HG02763 (cell line): ENCODE measurements around the gene SH3BP4.
"Not testable (repeated sequence)": the region's sequence is repeated elsewhere in the genome, so short reads cannot be mapped to it uniquely, and the experiment has no call there.

Source experiments
- ATAC-seq: cut with Tn5 transposase; IDR thresholded peaks from one replicate; pipeline ENCODE4 v1.9.1; 2021; ENCODE audit warnings: mild to moderate bottlenecking, moderate library complexity; ENCODE audit not compliant: unreplicated experiment

SH3BP4 gene

DNA sequence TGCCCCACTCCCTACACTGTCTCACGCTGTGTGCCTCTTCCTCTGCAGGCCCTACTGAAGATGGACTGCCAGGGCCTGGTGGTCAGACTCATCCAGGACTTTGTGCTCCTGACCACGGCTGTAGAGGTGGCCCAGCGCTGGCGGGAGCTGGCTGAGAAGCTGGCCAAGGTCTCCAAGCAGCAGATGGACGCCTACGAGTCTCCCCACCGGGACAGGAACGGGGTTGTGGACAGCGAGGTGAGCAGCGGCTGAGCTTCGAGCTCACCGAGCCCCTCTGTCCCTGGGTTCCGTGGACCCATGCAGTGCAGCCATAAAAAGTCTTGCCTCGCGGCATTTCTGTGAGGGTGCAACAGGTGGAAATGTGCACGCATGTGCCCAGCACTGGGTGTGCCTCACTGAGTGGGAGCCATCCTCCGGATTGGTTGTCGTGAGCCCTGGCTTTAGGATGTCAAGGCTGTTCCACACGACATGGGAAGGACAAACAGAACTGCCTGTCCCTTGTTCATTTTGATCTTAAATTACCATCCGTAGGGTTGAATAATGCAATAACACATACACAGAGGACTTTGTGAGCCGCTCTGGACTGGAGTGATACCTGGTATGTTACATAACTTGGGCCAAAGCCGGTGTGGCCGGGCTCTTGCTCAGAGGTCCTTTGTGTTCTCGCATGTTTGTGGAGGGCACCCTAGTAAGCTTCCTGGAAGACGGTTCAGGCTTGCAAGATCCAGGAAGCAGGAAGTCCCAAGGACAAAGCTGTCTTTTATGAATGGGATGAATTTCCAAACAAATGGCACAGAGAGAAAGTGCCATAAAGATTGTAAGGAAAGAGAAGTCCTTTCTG lies 100.9 kb downstream of the SH3BP4 start:
- no peak for ATAC-seq

DNA sequence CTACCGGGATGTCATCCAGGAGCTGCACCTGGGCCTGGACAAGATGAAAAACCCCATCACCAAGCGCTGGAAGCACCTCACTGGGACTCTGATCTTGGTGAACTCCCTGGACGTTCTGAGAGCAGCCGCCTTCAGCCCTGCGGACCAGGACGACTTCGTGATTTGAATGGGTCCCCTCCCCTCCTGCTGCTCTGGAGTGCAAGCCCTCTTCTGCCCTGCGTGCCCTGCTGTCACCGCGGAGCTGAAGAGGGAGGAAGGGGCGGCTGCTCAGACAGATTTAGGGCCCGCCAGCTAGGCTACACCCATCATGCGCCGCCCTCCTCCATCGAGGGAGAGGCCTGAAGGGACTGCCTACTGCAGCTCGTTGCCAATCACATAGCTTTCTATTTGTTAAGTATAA lies 101.8 kb downstream of the SH3BP4 start:
- no peak for ATAC-seq

DNA sequence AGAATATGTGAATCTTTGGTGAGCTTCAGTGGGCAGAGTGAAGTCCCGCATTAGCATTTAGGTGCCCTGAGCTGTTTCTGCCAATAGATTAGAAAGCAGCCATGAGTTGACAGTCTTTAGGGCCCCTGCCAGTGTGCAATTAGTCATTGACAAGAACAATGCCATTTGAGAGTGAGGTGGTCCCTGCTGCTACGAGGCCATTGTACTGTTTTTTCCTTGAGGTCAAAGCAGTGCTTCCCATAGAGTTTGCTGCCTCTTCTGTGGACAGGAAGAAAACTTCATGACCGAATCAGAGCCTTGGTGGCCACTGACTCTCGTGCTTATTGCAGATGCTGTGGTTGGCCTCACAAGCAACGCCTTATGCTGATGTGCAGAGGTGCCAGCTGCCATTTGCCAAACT lies 102.7 kb downstream of the SH3BP4 start:
- ATAC-seq = no peak

DNA sequence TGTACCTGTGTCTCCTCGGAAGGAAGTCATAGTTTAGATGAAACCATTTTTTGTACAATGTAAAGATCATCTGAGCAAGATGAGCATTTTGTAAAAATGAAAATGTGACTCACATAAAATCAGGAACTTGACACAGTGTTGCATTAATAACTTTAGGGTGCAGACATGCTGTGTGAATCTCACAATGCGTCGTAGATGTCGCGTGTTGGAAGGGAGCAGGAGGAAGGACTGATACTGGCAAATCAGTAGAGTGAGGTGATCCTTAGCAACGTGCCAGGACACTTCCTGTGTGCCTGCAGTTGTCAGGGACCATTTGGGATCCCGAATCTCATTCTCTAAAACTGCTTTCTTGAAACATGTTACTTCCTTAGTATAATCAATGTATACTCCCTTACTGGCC lies 103.1 kb downstream of the SH3BP4 start:
- ATAC-seq = no peak

DNA sequence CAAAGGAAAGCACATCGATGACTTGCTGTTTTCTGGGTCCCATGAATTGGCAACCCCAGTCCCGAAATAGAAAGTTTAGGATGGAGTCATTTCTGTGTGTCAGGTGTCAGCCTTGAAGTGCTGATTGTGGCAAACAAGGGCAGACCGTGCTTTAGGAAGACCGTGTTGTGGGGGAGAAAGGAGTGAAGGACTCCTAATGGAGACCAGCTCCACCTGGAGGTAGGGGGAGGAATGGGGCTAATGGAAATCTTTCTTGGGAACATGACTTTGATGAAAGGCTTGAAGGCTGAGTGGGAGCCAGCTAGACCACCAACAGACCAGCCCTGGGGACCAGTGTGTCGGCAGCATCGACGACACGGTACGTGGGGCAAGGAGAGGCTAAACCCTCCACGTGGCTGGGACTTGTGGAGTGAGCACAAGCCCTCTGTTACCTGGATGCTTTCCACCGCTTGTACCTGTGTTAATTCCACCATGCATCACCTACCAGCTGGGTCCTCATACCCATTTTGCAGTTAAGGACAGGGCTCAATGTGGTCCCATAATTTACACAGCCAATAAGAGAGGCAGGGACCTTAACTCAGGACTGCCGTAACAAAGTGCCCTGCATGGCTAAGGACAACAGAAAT lies 104.2 kb downstream of the SH3BP4 start:
- ATAC-seq = no peak

DNA sequence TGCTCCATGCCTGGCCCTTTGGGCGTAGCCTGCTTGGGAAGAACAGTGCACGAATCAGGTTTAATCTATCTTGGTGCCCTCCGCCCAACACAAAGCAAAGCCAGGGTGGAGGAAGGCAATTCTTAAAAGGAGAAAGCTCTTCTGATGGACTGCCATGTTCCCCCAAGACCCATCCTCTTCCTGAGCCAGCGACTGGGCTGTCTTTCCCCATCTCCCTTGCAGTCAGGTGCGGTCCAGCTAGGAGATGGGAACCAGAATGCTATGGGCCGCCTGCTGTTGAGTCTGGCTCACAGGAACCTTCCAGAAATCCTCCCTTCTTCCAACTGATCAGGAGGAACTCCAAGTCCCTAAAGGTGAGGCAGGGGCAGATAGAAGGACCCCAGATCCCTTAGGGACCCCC lies 105.0 kb downstream of the SH3BP4 start:
- no peak for ATAC-seq

DNA sequence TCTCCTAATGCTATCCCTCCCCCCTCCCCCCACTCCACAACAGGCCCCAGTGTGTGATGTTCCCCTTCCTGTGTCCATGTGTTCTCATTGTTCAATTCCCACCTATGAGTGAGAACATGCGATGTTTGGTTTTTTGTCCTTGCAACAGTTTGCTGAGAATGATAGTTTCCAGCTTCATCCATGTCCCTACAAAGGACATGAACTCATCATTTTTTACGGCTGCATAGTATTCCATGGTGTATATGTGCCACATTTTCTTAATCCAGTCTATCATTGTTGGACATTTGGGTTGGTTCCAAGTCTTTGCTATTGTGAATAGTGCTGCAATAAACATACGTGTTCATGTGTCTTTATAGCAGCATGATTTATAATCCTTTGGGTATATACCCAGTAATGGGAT lies 105.8 kb downstream of the SH3BP4 start:
- not testable (repeated sequence) for ATAC-seq

DNA sequence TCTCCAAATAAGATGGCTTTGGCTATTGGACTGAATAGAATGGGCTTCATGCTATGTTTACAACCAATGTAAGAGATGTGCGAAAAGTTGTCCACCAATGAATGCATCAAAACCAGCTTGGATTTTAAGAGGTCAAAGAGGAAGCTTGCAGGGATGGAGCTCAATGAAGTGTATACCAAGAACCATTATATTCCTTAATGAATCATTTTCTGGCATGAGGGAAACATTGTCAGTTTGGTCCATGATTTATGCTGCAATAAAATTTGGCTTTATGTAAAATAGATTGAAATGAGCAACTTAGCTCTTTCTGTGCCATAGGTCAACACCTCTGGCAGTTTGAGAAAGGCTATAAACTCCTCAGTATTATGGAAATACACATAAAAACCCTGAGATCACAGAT lies 107.3 kb downstream of the SH3BP4 start:
- no peak for ATAC-seq

DNA sequence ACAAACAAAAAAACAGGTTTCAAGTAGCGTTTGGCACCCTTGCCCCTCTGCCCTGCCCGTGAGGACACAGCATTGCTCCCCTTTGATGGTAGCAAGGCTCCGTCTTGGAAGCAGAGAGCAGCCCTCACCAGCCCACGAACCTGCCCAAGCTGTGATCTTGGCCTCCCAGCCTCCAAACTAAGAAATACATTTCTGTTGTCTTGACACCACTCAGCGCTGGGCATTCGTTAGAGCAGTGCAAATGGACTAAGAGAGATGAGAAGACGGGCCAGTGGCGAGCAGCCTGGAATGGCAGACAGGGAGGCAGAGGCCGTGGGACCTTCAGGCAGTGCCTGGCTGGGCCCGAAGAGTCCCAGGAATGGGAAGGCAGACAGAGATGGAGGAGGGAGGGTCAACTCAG lies 109.8 kb downstream of the SH3BP4 start:
- no peak for ATAC-seq

DNA sequence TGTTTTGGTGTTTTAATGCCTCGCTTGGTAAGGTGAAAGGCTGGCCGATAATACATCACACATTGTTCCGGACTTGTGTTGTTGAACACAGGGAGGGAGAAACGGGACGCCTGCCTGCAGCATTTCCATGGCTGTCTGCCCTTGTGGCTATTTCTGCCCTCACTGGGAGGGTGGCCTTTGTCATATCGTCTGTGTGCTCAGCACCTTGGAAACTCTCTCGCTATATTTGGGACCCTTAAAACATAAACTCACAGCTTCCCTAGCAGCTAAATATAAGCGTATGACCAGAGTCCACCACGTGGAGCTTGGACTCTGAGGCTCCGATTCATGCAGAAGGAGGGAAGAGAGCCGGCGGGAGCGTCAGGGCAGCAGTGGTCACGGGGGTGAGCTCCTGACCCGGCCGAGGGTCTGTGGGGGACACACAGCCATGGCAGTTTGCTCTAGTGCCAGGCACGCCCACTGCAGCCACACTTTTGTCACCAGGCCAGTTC lies 111.7 kb downstream of the SH3BP4 start:
- no peak for ATAC-seq

DNA sequence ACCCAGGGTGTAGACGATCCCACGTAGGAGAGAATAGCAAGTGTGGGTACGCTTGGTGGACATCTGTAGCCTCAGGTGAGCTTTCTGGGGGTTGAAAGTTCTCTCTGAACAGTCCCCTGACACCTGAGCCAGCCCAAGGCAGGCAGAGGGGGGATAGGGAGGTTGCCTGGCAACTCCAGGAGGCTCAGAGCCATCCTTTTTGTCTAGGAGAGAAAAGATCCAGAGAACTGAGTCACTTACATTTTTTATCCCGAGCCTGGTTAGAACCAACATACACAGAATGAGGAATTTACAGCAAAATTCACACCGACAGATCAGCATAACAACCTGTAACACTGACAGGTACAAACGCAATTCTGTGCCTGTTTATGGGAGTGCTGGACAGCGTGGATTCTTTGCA lies 113.2 kb downstream of the SH3BP4 start:
- ATAC-seq = no peak

DNA sequence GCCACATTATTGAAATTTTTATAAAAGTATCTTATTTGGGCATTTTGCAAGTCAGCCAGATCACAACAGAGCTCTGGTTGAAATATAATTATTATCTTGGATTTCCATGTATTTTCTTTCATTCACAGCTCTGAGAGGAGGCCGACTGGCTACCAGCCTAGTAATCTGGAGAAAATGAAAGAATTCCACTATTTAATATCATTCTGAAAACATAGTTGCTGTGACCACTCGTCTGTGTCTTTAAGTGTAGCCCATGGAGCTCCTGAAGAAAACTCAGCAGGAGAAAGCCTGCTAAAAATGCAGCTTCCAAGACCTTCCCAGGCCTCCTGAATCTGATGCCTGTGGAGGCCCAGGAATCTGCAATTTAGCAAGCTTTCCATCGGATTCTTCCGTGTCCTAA lies 114.7 kb downstream of the SH3BP4 start:
- no peak for ATAC-seq

DNA sequence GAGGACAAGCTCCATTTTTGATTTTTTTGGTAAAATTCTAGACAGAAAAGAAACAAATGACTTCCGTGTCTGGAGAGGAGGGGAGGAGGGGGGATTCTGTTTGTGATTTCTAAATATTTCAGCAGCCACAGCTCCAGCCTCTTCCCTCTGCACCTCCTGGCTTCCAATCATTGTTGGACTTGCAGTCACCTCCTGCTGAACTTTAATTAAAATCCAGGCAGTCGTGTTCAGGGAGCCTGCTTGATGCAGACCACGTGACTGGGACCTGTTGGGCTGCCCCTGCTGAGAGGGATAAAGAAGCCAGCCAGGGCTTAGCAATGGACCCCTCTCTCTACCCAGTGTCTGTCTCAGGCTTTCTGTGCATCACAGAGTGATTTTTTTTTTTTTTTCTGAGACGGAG lies 115.1 kb downstream of the SH3BP4 start:
- no peak for ATAC-seq

DNA sequence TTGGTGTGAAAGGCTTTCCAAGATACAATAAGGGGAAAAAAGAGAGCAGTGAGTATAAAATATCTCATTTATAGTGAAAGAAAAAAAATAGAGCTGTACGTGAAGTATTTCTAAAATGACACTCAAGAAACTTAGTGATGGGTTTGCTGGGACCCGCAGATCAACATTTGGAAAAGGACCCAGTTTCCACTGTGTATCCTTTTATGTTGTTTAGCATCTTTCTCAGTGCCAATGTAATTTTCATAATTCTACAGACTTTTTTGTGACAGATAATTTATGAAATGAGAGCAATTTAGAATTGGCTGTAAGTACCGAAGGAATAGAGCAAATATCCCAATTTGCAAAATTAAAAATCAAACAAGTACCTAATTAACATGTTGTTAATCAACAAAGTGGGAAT lies 116.9 kb downstream of the SH3BP4 start:
- ATAC-seq = no peak

DNA sequence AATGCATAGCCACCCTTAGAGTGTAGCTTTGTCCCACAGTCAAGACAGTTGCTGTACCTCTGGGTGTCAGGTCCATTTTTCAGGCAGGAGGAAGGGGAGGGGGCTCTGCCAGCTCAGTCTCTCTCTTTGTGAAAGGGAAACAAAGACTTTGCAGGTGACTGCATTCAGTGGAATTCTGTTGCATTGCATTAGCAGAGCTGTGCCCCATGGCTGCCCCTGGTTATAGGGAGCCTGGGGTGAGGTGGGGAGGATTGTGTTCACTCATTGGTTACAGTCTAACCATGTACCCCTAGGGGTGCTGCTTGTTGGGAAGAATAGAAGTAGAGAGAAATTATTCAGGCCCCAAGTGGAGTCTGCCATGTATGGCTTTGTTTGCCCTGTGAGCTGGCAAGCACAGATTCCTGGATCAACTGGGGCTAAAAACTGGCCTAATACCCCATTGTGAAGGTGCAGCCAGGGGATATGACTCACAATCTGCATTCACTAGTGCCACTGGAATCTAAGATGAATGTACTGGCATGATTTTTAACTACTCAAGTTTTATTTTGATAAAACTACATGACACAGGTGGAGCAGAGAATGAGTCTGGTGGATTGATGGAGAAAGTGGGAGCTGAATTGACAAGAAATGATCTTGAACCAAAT lies 118.4 kb downstream of the SH3BP4 start:
- ATAC-seq = no peak

DNA sequence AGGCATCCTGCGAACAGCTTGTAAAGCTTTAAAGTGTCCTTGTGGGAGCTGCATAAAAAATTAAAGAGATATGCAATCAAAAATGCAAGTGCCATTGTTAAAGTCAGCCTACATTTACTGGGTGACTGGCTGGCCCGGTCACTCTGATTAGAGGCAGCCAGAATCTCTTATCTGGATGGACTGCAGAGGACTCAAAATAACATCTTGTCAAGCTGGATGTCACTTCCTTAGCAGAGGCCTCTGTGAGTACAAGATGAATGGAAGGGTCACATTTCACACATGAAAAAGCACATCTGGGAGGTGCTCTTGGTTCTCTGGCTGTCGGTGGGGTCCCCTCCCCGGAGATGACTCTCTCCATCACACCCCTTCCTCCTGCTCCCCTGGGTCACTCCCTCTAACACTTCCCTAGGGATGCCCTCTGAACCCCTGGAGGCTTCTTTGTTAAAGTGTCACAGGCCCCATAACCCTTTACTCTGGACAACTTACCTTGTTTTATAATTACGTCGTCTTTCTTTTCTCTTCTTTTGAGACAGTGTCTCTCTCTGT lies 122.1 kb downstream of the SH3BP4 start:
- no peak for ATAC-seq

DNA sequence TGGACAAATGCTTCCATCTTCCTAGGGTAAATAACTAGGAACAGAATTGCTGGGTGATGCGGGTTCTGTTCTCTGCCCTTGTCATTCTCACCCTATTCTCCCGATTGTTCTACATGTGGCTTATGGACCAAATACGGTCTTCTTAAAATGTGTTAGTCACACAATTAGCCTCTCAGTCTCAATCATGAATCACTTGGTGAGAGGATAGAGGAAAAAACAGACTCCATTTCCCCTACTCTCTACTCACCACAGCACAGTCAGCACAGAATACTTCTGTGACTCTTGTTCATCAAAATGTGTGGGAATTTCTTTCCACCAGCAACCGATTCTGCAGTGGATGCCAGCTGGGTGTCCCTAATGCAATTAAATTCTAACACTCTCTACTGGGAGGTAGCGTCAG lies 125.2 kb downstream of the SH3BP4 start:
- ATAC-seq = no peak

DNA sequence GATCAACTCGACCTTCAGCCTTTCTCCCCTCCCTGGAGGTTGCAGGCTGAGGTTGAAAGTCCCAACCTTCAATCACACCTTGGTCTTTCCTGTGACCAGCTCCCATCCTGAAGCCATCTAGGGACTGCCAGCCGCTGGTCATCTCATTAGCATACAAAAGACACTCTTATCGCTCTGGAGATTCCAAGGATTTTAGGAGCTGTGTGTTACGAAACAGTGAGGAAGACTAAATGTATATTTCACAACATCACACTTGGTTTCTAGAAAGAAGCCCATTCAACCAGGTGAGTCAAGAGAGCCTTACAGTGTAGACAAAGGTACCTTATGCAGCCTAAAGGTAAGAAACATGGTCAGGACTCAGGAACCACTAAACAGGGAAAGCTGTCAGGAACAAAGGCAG lies 126.4 kb downstream of the SH3BP4 start:
- no peak for ATAC-seq

DNA sequence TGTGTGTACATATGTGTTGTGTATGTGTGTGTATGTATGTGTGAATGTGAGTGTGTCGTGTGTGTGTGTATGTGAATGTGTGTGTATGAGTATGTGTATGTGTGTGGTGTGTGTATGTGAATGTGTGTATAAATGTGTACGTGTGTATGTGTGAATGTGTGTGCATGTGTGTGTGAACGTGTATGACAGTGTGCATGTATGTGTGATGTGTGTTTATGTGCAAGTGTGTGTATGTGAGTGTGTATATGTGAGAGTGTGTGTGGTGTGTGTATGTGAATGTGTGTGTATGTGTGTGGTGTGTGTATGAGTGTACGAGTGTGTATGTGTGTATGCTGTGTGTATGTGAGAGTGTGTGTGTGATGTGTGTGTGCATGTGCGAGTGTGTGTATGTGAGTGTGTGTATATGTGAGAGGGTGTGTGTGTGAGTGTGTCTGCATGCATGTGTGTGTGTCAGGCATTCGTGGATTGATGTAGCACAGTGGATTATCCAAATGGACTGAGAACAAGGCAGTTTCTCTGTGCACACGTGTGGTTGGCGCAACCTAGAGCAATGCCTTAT lies 127.2 kb downstream of the SH3BP4 start:
- ATAC-seq = no peak

DNA sequence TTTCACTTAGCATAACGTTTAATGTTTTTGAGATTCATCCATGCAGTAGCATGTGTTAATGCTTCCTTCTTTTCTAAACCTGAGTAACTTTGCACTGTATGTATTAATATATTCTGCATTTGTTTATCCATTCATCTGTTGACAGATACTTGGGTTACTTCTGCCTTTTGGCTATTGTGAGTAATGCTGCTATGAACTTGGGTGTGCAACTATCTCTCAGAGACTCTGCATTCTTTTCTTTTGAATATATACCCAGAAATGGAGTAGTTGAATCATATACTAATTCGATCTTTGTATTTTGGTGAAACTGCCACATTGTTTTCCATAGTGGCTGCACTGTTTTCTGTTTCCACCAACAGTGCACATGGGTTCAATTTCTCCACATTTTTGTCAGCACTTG lies 128.3 kb downstream of the SH3BP4 start:
- ATAC-seq = no peak

DNA sequence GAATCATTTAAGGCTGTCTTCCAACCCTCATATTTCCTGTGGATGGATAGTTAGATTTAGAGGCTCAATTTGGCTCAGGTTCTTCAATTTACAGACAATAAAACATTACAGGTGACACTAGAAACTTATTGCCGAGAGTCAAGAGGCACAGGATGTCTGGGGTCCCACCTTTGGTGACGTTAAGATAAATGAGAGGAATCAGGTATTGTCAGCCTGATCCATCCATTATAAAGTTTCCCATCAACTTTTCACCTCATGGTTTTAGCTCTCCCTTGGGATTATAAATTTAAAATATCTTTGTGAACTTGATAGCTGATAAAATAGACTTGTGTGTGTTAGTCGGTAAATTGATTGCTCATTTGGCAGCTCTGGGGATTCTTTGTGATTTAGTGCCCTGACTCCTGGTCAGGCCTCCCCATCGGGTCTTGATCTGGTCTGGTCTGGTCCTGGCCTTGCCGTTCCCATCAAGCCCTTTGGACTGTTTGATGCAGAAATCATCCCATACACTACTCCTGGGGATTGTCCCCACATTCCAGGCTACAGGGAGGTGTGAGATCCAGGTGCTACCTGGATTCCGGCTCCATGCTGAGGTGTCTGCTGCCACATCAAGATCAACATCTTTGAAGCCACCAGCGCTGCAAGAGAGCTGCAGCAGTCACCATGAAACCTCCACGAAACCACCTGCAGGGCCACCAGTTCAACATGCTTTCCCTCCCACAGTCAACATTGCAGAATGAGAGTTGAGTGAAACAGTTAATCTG lies 130.9 kb downstream of the SH3BP4 start:
- ATAC-seq = no peak
